Right lobe of liver (tissue), 6 donors: ENCODE measurements around the gene RHOD. TPM values are rescaled to one million over a fixed set of nuclear protein-coding genes. Genes with fewer than 3 reads are reported as not detected.

Experiments
- ATAC-seq, 4 donors: fragments of 200-7000 bp; cut with Tn5 transposase; one replicate each; pipeline ENCODE4 v1.9.1; 2020; ENCODE audit warnings: mild to moderate bottlenecking in 4 of 4, moderate library complexity in 4 of 4
- DNase-seq, 3 donors: peaks; one replicate each; pipeline ENCODE4 v3.0.0-alpha.2; 2020
- H3K27ac ChIP-seq, 3 donors: fragments of 200-600 bp; one replicate each; pipeline ENCODE4 v1.8.0; 2022
- H3K27me3 ChIP-seq, 2 donors: fragments of 200-600 bp; one replicate each; pipeline ENCODE4 v1.8.0; 2022
- H3K36me3 ChIP-seq, 4 donors: fragments of 200-600 bp; sonication (generic) in 1 of 4; one replicate each; pipeline versions ENCODE4 v1.5.1 to v1.8.0; 2017 to 2022; ENCODE audit warnings: control low read depth in 1 of 4
- H3K4me1 ChIP-seq, 4 donors: fragments of 200-600 bp; sonication (generic) in 1 of 4; one replicate each; pipeline versions ENCODE4 v1.5.1 to v1.8.0; 2017 to 2022; ENCODE audit warnings: control low read depth in 1 of 4
- H3K4me3 ChIP-seq, 3 donors: fragments of 200-600 bp; one replicate each; pipeline ENCODE4 v1.8.0; 2022
- H3K9me3 ChIP-seq, 4 donors: fragments of 200-600 bp; sonication (generic) in 1 of 4; one replicate each; pipeline versions ENCODE4 v1.5.1 to v1.8.0; 2017 to 2022; ENCODE audit warnings: control low read depth in 1 of 4
- POLR2A ChIP-seq: fragments of 450-650 bp; IDR thresholded peaks from one replicate; pipeline ENCODE4 v1.6.1; 2017; ENCODE audit warnings: antibody characterized with exemption, mild to moderate bottlenecking
- WGBS: methylation state at CpG from one replicate; pipeline ENCODE4 v1.1.6; 2018; ENCODE audit warnings: low coverage, low lambda C conversion rate; ENCODE audit not compliant: insufficient coverage; ENCODE audit errors: missing lambda C conversion rate; 5-methylcytosine and 5-hydroxymethylcytosine counted together
- intact Hi-C, 2 donors: fragments of 100-400 bp; cut with DNase I; formaldehyde crosslinking; loops; one replicate each; pipeline versions ENCODE4 v1.11.2 to v1.14.1; 2022
- total RNA-seq, 6 experiments: library from RNA; depleted of rRNA in 2 of 6; stranded (reverse); fragments of >200 nt in 2 of 6; fragmentation: NEBNext Ultra II Directional in 3 of 6; extraction: Animal tissue kit (Norgen Biotek cat#: 25700) in 3 of 6; gene quantifications; one replicate each; pipeline versions ENCODE4 v1.1.0 to v1.2.4, GENCODE V29; 2016 to 2023
- TF ChIP-seq, protein P1 (sequence below), 4 donors: fragments of 200-600 bp in 3 of 4; fragments of 450-650 bp in 1 of 4; IDR thresholded peaks; one replicate each; pipeline versions ENCODE4 v1.5.1 to v1.8.0; 2016 to 2022; ENCODE audit warnings: antibody characterized with exemption in 4 of 4, mild to moderate bottlenecking in 2 of 4
- donor health status: DM: no; HTN: yes; CAD: no.
- donor health status: DM: no; HTN: no; CAD: no.
- donor health status: DM: no; HTN: no; CAD: no.
- donor health status: DM: no; HTN: yes; CAD: no.
- donor health status: DM: no; HTN: yes; CAD: no.

Gene RHOD
- total RNA-seq, 6 experiments from 2014 or later: 17.8 to 106 (median 47.3) TPM

DNA sequence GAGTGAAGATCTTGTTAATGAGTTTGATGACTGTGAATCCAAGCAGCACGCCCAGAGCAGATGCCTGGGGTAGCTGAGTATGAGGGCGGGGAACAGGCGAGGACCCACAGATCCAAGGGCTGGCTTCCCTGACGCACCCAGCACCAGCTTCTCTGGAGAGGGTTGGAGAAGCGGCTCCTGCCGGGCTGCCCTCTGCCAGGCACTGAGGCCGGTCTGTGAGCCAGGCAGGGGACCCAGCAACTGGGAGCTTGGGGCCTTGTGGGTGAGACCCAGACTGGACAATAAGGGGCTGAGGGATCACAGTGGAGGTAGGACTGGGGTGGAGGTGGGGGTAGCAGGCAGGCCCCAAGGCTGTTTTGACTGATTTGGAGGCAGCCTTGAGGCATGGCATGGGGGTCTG is 42.3 kb upstream of the RHOD start:
- TF ChIP-seq POLR2A: no peak
- TF ChIP-seq, protein P1, sequence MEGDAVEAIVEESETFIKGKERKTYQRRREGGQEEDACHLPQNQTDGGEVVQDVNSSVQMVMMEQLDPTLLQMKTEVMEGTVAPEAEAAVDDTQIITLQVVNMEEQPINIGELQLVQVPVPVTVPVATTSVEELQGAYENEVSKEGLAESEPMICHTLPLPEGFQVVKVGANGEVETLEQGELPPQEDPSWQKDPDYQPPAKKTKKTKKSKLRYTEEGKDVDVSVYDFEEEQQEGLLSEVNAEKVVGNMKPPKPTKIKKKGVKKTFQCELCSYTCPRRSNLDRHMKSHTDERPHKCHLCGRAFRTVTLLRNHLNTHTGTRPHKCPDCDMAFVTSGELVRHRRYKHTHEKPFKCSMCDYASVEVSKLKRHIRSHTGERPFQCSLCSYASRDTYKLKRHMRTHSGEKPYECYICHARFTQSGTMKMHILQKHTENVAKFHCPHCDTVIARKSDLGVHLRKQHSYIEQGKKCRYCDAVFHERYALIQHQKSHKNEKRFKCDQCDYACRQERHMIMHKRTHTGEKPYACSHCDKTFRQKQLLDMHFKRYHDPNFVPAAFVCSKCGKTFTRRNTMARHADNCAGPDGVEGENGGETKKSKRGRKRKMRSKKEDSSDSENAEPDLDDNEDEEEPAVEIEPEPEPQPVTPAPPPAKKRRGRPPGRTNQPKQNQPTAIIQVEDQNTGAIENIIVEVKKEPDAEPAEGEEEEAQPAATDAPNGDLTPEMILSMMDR (IDR thresholded peaks at IDR 0.05): no peak
- Histone ChIP-seq H3K27ac (no peak overlapping the region), H3K4me3 (no peak overlapping the region), H3K27me3 (no peaks in the 10 kb centered on the region), H3K4me1 (no peaks in the 10 kb centered on the region), H3K9me3 (no peaks in the 10 kb centered on the region), H3K36me3 (no peaks in the 10 kb centered on the region)
- intact Hi-C loops: no loop called here
- DNase-seq: no peak
- no peak for ATAC-seq
- WGBS: no CpG with 5 or more reads among the region's 7 CpGs

DNA sequence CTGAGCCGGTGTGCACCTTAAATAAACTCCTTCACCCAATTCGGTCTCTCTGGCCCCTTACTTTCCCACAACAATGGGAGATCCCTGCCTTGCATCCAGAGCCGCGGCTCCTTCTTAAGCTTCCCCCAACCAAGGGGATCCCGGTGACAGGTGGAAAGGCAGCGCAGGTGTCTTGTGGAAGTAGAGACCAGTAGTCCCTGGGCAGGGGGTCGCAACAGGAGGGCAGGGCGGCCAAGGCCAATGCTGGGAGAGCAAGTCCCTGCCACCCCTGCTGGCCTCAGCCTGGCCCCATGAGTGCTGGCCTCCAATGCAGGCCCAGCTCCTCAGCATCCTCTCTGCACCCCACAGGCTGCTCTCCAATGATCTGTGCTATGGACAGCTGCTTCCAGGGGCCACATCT is 41.6 kb upstream of the RHOD start:
- intact Hi-C loops: no loop called here
- Histone ChIP-seq H3K4me3 (no peak overlapping the region), H3K9me3 (no peaks in the 10 kb centered on the region), H3K27ac (no peak overlapping the region), H3K27me3 (no peaks in the 10 kb centered on the region), H3K4me1 (no peaks in the 10 kb centered on the region), H3K36me3 (no peaks in the 10 kb centered on the region)
- no peak for TF ChIP-seq POLR2A
- TF ChIP-seq, protein P1 (IDR thresholded peaks at IDR 0.05): no peak
- ATAC-seq (no peak), DNase-seq (no peak)
- WGBS: 86% methylated on average over 5 of the region's 8 CpGs

DNA sequence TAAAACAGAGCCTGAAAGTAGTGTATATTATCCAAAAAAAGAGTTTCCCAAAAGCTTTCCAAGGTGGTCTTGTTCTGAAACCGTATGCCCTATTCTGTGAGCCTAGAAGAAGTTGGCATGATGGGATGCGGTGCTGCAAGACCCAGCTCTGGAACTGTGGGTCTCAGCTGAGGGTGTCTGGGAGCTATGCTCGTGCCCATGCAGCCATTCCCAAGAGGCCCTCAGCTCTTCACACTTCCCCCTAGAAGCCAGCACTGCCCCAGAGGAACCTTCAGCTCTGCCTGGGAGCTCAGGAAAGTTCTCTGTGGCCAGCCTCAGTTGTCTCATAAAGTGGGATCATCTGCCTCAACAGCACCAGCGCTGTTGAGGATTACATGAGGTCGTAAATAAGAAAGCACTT is 40.1 kb upstream of the RHOD start:
- no peaks in the 10 kb centered on the region for H3K36me3 ChIP-seq
- intact Hi-C loops: no loop called here
- TF ChIP-seq, protein P1 (IDR thresholded peaks at IDR 0.05): no peak
- TF ChIP-seq POLR2A: no peak
- H3K4me1 ChIP-seq: no peaks in the 10 kb centered on the region
- H3K9me3 ChIP-seq: no peaks in the 10 kb centered on the region
- WGBS: 67% methylated on average over 4 of the region's 5 CpGs
- no peaks in the 10 kb centered on the region for H3K27me3 ChIP-seq
- ATAC-seq (no peak), DNase-seq (no peak)
- H3K4me3 ChIP-seq: no peak overlapping the region
- H3K27ac ChIP-seq: no peak overlapping the region

DNA sequence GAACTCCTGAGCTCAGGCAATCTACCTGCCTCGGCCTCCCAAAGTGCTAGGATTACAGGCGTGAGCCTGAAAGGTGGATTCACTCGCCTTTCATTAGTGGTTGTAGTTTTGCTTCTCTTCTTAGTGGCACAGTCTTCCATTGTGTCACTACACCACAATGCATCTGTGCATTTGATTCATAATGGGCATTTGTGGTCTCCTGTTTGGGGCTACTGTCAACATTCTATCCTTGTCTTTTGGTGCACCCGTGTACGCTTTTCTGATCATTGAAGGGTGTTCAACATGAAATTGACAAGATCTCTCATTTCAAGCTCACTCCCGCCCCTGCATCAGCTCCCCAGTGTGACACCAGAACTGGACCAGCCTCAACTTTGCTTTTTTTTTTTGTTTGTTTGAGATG is 35.7 kb upstream of the RHOD start:
- H3K27ac ChIP-seq: no peak overlapping the region
- WGBS: 75% methylated on average over 5 of the region's 6 CpGs
- H3K36me3 ChIP-seq: no peaks in the 10 kb centered on the region
- TF ChIP-seq, protein P1 (IDR thresholded peaks at IDR 0.05): no peak
- TF ChIP-seq POLR2A: no peak
- no peaks in the 10 kb centered on the region for H3K27me3 ChIP-seq
- H3K4me1 ChIP-seq: peaks cover 0 to 11% (median 3%) of the 10 kb centered on the region in 4 donors
- no peaks in the 10 kb centered on the region for H3K9me3 ChIP-seq
- H3K4me3 ChIP-seq: no peak overlapping the region
- no peak for ATAC-seq
- intact Hi-C loops: no loop called here
- DNase-seq: no peak
